GM20000 (cell line): ENCODE data around the gene STX19.

Source experiments
- DNase-seq: peaks from one replicate; pipeline ENCODE4 v3.0.0; 2012; ENCODE audit warnings: low spot score
- TF ChIP-seq, protein P1 (sequence below): IDR thresholded peaks from 2 replicates; pipeline ENCODE4 v1.5.1; 2012; ENCODE audit warnings: mild to moderate bottlenecking, control low read depth; ENCODE audit errors: extremely low read depth, missing control alignments

Gene STX19, protein sequence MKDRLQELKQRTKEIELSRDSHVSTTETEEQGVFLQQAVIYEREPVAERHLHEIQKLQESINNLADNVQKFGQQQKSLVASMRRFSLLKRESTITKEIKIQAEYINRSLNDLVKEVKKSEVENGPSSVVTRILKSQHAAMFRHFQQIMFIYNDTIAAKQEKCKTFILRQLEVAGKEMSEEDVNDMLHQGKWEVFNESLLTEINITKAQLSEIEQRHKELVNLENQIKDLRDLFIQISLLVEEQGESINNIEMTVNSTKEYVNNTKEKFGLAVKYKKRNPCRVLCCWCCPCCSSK

DNA sequence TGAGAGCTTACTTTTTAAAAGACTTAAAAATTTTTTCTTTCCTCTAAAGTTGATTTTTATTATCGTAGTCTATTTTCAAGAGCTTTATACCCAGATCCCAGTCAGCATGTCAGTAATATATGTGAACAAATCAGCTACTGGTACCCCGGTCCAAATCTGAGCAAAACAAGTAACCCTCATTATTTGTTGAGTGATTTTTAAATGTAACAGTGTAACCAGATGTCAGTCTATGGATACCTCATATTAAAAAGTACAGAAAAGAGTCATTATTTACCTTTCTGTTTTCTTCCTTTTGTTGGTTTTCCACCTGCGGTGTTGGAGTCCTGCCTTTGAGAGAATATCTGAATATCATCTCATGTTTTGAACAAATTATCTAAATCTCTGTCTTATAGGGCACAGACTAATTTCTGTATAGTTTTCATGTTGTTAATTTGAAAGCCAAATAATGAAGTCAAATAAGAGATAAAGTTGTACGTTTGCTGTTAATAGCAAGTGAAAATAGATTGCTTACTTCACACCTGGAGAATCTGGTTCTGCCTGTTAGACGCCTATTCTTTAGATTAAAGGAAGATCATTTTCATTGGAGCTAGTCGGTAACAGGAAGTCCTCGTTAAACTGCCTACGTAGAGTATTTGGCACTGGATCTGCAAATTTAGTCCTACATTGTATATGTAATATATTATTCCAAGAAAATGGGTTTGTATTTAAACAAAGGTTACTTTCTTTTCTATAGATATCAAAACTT is at the start of gene STX19:
Gene STX19, minus strand, starts transcription at position 505 of the 745 bp plus-strand sequence. CDS start 13,328 bp downstream, outside the sequence.
- DNase-seq = no peak
- TF ChIP-seq, protein P1, sequence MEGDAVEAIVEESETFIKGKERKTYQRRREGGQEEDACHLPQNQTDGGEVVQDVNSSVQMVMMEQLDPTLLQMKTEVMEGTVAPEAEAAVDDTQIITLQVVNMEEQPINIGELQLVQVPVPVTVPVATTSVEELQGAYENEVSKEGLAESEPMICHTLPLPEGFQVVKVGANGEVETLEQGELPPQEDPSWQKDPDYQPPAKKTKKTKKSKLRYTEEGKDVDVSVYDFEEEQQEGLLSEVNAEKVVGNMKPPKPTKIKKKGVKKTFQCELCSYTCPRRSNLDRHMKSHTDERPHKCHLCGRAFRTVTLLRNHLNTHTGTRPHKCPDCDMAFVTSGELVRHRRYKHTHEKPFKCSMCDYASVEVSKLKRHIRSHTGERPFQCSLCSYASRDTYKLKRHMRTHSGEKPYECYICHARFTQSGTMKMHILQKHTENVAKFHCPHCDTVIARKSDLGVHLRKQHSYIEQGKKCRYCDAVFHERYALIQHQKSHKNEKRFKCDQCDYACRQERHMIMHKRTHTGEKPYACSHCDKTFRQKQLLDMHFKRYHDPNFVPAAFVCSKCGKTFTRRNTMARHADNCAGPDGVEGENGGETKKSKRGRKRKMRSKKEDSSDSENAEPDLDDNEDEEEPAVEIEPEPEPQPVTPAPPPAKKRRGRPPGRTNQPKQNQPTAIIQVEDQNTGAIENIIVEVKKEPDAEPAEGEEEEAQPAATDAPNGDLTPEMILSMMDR = no peak

DNA sequence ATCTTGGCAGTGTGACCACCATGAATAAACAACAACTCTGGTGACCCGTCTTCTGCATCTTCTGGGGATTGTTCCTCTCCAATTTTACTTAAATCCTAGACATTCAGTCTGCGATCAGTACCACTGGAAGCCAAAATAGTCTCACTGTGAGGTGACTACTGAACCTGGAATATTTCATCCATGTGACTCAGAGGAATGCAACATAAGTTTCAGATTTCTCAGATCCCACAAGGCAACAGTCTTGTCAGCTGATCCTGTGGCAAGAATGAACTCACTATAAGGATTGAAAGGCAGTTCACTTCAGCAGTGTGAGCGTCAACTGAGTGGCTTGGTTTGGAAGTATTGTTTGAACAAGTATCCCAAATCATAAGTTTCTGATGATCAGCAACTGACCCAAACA is 47.7 kb upstream of the STX19 start:
- TF ChIP-seq, protein P1 = no peak
- DNase-seq = no peak

DNA sequence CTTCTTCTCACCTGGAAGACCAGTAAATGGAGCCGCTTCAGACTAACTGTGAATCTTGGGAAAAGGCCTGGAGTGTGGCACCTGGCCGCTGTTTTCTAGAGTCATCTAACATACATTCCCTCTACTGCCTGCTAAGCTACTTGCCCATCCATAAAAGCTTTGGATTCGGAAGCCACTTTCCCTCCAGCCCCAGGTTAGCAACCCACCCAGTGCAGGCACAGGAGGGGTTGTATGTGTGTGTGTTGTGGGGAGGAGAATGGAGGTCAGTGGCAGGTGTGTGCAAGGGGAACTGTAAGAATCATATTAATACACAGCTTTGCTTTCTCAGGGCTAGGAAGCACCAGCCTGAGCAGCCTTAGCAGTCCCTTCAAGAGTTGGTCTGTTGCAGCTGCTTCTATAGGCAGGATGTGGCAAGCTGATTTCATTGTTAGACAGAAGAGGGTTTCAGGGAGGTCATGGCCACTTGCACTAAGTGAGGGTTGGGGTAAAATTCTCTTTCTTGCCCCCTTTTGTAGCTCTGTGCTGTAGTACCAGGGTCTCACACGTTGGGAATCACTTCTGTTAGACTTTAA is 43.4 kb upstream of the STX19 start:
- TF ChIP-seq, protein P1 = no peak
- peak; percentile 22 for DNase-seq

DNA sequence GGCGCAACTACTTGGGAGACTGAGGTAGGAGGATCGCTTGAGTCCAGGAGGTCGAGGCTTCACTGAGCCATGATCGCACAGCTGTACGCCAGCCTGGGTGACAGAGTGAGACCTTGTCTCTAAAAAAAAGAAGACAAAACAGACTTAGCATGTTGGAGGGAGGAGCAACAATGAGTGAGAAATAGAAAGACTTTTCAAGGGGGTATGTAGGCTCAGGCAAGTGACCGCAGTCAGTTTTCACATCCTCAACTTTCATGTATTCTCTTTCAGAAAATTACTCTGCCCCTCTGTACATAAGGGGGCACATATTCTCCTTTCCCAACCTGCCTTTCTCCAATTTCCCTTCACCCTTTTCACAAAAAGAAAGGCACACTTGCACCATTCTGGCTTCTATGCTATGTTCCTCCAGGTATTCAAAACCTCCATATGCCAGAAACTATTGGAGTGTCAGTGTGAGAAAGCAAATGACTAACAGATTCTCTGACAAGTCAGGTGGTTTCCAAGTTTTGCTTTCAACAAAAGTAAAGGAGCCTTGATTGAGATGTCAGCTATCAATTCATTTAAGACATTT is 42.0 kb upstream of the STX19 start:
- DNase-seq = peak; percentile 21
- TF ChIP-seq, protein P1 = no peak

DNA sequence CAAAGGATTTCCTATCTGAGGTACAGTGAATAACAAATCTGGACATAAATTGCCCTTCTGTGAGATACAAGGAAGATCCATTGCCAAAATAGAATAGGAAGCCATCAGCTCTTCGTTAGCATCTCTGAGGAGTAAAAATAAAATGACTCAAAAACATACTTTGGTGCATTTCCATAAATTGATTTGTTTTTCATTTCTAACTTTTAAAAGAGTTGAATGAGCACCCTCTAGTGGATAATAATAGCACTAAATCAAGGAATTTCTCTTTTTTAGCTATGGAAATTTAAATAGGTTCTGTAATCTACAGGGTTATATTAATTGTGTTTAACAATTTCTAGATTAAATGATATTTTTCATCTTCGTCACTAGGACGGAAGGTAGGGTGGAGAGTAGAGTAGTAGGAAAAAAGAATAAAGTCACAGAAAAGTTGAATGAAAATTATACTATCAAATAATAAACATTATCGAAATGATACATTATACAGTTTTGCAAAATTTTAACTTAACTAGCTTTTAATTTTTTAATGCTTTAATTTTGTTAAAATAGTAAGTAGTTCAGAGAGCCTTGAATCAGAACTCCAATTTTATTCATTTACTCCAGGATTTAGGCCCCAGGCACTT is 40.9 kb upstream of the STX19 start:
- TF ChIP-seq, protein P1 = peak; percentile 27
- DNase-seq = peak; percentile 8

DNA sequence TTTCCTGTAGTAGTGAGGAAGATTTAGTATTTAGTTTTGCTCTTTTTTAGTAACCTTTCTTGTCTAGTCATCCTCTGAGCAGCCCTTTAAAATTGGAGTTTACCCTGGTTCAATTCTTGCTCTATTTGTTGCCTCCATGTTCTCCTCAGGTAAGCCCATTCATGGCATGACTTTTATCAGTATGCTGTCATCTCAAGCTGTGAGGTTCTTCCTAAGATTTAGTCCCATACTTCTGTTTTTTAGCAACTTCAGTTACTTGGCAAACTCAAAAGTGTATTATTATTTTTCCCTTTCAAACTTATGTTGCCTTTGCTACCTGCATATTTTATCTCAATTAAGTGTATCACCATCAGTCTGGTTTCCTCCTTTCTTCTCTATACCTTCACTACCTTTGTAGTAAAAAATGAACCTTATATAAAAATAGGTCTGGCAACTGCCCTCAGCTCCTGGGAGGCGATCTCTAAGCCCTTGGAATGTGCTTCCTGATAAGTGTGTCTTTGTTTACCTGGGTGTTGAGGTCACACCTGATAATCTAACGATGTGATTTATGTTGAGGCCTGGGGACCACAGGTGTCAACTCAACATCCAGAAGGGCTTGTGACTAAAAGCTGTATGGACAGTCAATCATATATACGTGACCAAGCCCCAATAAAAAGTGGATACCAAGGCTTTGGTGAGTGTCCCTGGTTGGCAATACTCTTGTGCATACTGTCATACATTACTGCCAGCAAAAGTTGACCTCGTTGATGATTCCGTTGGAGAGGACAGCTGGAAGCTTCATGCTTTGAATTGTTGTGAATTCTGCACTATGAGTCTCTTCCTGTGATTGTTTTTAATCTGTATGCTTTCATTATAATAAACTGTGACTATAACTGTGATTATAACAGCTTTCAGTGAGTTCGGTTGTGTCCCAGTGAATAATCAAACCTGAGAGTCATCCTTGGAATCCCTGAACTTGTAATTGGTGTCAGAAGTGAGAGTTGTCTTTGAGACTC is 38.4 kb upstream of the STX19 start:
- no peak for DNase-seq
- TF ChIP-seq, protein P1 = no peak
